AG09309 (cell line): ENCODE data around the gene PTPN7.
A peak's percentile ranks its signal among the peaks of the same experiment; 100 is the strongest.
"Not testable (repeated sequence)": the region's sequence is repeated elsewhere in the genome, so short reads cannot be mapped to it uniquely, and the experiment has no call there.

Source experiments
- DNase-seq: peaks from one replicate; pipeline ENCODE4 v3.0.0-alpha.2; 2010; ENCODE audit warnings: low read depth
- H3K4me3 ChIP-seq: 2 replicates; pipeline ENCODE4 v1.5.1; 2011; ENCODE audit warnings: mild to moderate bottlenecking, low read depth, low read length, moderate library complexity; ENCODE audit not compliant: control insufficient read depth
- TF ChIP-seq, protein P1 (sequence below): IDR thresholded peaks from 2 replicates; pipeline ENCODE4 v1.5.1; 2011; ENCODE audit warnings: mild to moderate bottlenecking, low read depth, low read length, inconsistent platforms; ENCODE audit not compliant: insufficient read depth, control insufficient read depth; ENCODE audit errors: missing control alignments

PTPN7 gene

DNA sequence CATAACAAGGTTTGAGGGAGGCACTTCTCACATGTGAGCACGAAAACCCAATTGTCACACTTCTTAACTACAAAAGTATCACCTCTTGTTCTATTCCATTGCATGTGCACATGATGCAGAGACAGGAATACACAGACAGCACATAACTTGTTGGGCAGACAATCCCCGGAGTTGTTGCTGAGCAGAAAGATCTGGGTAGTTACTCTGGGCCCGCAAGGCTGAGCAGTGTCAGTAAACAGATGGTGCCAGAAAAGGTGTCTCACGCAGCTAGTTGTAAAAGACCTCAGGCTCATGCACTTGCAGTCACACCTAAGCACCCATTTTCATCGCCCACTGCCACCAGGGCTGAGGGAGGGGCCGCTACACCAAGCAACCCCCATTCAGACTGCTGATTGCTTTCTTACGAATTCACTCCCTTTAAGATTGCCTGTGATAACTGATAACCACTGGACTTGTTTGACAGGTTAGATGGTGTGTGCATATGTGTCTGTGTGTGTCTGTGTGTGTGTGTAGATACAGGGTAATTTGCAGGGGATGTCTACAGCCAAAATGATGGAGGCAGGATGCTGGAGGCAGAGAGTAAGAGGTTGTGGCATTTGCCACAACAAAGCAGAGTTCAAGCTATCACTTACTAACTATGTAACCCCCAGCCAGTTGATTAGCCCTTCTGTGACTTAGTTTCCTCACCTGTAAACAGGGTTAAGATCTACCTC, 37.4 kb upstream of the PTPN7 start:
- TF ChIP-seq, protein P1, sequence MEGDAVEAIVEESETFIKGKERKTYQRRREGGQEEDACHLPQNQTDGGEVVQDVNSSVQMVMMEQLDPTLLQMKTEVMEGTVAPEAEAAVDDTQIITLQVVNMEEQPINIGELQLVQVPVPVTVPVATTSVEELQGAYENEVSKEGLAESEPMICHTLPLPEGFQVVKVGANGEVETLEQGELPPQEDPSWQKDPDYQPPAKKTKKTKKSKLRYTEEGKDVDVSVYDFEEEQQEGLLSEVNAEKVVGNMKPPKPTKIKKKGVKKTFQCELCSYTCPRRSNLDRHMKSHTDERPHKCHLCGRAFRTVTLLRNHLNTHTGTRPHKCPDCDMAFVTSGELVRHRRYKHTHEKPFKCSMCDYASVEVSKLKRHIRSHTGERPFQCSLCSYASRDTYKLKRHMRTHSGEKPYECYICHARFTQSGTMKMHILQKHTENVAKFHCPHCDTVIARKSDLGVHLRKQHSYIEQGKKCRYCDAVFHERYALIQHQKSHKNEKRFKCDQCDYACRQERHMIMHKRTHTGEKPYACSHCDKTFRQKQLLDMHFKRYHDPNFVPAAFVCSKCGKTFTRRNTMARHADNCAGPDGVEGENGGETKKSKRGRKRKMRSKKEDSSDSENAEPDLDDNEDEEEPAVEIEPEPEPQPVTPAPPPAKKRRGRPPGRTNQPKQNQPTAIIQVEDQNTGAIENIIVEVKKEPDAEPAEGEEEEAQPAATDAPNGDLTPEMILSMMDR = no peak
- DNase-seq = no peak
- H3K4me3 ChIP-seq = no peak overlapping the region

DNA sequence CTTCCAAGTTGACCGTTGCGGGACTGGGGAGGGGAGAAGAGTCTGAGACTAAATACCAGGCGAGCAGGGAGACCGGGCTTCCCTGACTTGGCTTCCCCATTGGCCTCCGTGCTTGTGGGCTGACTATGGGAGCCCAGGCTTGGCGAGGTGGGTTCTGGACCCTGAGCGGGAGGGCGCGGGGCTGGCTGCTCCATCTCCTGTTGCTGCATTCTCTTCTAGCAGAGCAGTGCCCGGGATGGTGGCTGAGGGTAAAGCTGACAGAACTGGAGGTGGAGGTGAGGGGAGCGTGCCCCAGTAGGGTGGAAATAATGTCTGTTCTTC, 33.9 kb upstream of the PTPN7 start:
- no peak for DNase-seq
- no peak overlapping the region for H3K4me3 ChIP-seq
- TF ChIP-seq, protein P1 = no peak

DNA sequence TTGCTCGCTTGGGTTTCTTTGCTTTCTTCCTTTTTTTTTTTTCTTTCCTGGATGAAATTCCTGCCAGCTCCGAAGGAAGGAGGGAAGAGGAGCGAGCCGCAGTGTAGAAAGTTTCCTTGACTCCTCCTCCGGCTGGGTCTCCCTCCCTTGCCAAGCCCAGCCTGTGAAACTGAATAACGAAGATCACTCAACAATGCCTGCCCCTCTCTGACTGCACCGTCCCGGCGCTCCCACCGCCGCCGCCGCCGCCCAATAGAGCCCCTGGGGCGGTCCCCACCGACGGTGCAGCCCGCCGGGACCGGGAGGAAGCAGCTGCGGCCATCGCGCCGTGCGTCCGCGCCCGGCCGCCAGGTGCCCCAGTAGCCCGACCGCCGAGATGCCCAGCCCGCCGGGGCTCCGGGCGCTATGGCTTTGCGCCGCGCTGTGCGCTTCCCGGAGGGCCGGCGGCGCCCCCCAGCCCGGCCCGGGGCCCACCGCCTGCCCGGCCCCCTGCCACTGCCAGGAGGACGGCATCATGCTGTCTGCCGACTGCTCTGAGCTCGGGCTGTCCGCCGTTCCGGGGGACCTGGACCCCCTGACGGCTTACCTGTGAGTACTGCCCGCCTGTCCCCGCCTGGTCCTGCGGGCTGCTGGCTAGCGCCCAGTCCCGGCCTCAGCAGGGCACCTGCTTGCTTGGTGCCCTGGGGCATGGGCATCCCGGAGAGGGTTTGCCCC, 33.4 kb upstream of the PTPN7 start, which contains the start of gene LGR6:
TSS of gene LGR6 (plus strand) at position 186 of the 714 bp plus-strand sequence. CDS start at position 377, 191 bp downstream.
- no peak for DNase-seq
- TF ChIP-seq, protein P1 = no peak
- H3K4me3 ChIP-seq = no peak within 1 kb of the TSS

DNA sequence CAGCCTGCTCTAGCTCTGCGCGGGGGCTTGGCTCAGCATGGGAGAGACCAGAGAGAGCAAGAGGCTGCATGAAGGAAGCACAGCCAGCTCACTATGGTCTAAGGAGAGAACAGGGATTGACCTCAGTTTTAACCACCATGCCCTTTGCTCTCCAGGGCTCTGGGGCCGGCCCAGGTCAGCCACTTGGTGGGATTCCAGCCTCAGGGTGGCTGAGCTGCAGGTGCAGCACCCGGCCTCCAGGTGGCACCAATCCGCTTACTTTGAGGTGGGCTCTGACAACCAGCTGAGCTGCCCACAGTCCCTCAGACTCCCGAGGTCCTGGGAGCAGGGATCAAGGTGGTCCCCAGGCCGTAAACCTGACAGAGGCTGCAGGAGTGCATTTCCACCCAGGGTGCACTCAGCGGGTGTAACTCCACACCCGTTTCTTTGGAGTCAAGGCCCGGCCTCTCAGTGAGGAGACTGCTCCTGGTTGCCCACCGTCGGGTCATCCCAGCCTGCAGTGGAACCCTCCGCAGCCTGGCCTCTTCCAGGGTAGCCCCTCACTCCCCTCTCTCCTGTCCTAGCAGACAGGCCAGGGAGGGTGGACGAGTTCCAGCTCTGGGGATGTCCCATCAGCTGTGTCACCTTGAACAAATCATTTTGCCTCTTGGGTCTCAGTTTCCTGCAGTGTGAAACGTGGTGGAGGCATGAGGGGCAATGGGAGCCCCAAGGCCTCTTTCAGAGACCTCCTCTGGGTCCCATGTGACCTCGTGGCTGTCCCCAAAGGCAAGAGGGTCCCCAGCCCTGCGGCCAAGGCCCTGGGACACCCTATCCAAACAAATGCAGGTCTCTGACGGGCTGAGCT, 32.6 kb upstream of the PTPN7 start:
- DNase-seq = no peak
- H3K4me3 ChIP-seq = no peak overlapping the region
- TF ChIP-seq, protein P1 = peak; percentile 93

DNA sequence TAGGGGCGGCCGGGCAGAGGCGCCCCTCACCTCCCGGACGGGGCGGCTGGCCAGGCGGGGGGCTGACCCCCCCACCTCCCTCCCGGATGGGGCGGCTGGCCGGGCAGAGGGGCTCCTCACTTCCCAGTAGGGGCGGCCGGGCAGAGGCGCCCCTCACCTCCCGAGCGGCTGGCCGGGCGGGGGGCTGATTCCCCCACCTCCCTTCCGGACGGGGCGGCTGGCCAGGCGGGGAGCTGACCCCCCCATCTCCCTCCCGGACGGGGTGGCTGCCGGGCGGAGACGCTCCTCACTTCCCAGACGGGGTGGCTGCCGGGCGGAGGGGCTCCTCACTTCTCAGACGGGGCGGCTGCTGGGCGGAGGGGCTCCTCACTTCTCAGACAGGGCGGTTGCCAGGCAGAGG, 31.0 kb upstream of the PTPN7 start:
- DNase-seq, H3K4me3 ChIP-seq: not testable (repeated sequence)

DNA sequence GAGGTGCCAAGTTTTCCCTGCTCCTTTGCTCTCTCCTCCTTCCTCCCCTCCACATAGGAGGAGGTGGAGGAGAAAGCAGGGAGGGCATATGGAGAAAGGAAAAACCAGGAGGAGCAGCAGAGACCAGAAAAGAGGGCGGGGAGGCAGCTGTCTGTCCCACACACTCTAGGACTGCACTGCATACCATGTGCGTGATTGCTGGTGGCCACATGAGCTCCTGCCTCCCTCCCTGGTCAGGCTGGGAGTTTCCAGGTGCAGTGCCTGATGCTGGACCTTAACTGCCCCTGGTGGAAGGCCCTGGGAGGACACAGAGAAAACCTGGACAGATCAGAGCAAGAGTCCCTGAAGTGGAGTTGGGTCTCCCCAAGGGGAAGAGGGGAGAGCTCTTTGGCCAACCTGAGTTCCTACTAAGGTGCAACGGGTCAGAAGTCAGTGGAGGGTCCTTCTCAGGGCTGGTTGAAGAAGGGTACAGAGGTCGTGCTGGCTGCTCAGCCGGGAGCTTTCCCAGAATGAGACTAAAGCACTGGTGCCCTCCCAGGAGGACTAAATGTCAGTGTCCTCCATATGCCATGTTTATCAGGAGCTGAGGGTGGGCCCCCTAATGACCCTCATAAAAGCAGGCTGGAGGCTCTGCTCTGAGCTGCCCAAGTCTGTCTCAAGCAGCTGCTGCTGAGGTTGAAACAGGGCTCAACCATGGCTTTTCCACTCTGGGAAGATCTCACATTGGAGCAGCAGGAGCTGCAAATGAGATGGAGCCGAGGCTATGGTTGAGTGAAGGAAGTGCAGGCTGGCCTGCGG, 29.7 kb upstream of the PTPN7 start:
- no peak for DNase-seq
- TF ChIP-seq, protein P1 = peak; percentile 37
- no peak overlapping the region for H3K4me3 ChIP-seq
